Activated CD8-positive, alpha-beta T cell treated with anti-CD3 and anti-CD28 coated beads for 36 hours (primary cell): ENCODE data around the gene PRKCG. TPM values are rescaled to one million over a fixed set of nuclear protein-coding genes. Genes with fewer than 3 reads are reported as not detected.

Source experiments
- ATAC-seq: fragments of 200-7000 bp; cut with Tn5 transposase; one replicate; pipeline ENCODE4 v1.10.0; 2021; ENCODE audit warnings: mild to moderate bottlenecking, moderate library complexity
- CTCF ChIA-PET: fragments of 350-600 bp; sonication (Branson Sonifier 250); formaldehyde crosslinking; loops from one replicate; lab custom pipeline; 2021; ENCODE audit warnings: antibody characterized with exemption; lab: Charles Lee
- POLR2A ChIA-PET: fragments of 350-600 bp; sonication (Branson Sonifier 250); formaldehyde crosslinking; loops from one replicate; lab custom pipeline; 2021; ENCODE audit warnings: antibody characterized with exemption; lab: Charles Lee
- DNase-seq: peaks from one replicate; pipeline ENCODE4 v3.0.0-alpha.2; 2020
- H3K27ac Mint-ChIP-seq: one replicate; pipeline ENCODE4 v1.8.0; 2021; ENCODE audit warnings: mild to moderate bottlenecking, mixed read lengths
- H3K27me3 Mint-ChIP-seq: one replicate; pipeline ENCODE4 v1.8.0; 2021; ENCODE audit warnings: mixed read lengths
- H3K36me3 Mint-ChIP-seq: one replicate; pipeline ENCODE4 v1.8.0; 2021; ENCODE audit warnings: low read depth, mixed read lengths
- H3K4me1 Mint-ChIP-seq: one replicate; pipeline ENCODE4 v1.8.0; 2021; ENCODE audit warnings: low read depth, mixed read lengths
- H3K4me3 Mint-ChIP-seq: one replicate; pipeline ENCODE4 v1.8.0; 2021; ENCODE audit warnings: mild to moderate bottlenecking, moderate library complexity, mixed read lengths
- H3K9me3 Mint-ChIP-seq: one replicate; pipeline ENCODE4 v1.8.0; 2021; ENCODE audit warnings: mixed read lengths
- intact Hi-C: fragments of 100-400 bp; cut with micrococcal nuclease; formaldehyde crosslinking; loops from one replicate; pipeline ENCODE4 v1.10.0; 2022
- total RNA-seq, 2 experiments: library from RNA; stranded (reverse); gene quantifications; one replicate each; pipeline ENCODE4 v1.2.3, GENCODE V29; 2021
- TF ChIP-seq, protein P1 (sequence below): fragments of 200-600 bp; IDR thresholded peaks from one replicate; pipeline ENCODE4 v1.8.0; 2022; ENCODE audit warnings: antibody characterized with exemption, mild to moderate bottlenecking

PRKCG gene
- total RNA-seq, 2 experiments from 2014 or later = 0.11 TPM; not detected in 1

DNA sequence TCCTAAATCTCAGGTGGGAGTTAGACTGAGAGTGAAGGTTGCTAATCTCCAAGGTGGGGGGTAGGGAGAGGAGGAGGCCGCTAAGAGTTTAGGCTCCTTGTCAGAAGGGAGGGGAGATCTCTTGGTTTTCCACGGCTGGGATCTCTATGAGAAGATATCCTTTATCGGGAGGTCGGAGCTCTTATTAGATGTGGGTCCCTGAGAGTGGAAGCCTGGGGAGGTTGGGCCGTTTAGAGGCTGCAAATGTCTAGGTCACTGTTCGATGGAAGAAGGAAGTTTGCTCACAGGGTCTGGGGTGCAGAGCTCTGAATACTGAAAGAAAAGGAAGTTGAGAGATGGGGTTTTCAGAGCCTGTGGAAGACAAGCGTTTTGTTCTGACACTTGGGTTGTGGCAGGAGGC lies 10.5 kb upstream of the PRKCG start:
- Mint-ChIP-seq H3K4me3 (peak overlapping the region; percentile 34), H3K4me1 (peaks cover 49% of the 10 kb centered on the region), H3K9me3 (no peaks in the 10 kb centered on the region), H3K27ac (peak overlapping the region; percentile 73), H3K36me3 (peaks cover 37% of the 10 kb centered on the region), H3K27me3 (no peaks in the 10 kb centered on the region)
- ATAC-seq (no peak), DNase-seq (no peak)
- intact Hi-C loops = no loop called here
- CTCF ChIA-PET = interaction anchor here (1.0 to 1.3 kb wide), 2 partner anchors 36 to 158 kb away, joined by 3 read pairs; no protein-coding TSS in a partner anchor
- TF ChIP-seq, protein P1, sequence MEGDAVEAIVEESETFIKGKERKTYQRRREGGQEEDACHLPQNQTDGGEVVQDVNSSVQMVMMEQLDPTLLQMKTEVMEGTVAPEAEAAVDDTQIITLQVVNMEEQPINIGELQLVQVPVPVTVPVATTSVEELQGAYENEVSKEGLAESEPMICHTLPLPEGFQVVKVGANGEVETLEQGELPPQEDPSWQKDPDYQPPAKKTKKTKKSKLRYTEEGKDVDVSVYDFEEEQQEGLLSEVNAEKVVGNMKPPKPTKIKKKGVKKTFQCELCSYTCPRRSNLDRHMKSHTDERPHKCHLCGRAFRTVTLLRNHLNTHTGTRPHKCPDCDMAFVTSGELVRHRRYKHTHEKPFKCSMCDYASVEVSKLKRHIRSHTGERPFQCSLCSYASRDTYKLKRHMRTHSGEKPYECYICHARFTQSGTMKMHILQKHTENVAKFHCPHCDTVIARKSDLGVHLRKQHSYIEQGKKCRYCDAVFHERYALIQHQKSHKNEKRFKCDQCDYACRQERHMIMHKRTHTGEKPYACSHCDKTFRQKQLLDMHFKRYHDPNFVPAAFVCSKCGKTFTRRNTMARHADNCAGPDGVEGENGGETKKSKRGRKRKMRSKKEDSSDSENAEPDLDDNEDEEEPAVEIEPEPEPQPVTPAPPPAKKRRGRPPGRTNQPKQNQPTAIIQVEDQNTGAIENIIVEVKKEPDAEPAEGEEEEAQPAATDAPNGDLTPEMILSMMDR = no peak
- POLR2A ChIA-PET = interaction anchor here (0.9 to 1.9 kb wide), 3 partner anchors 8 to 18 kb away, joined by 3 to 7 read pairs (median 4); no protein-coding TSS in a partner anchor

GRCh38 chr19:53872762-53873161 lies 9.2 kb upstream of the PRKCG start:
- H3K4me3 Mint-ChIP-seq = no peak overlapping the region
- TF ChIP-seq, protein P1 = no peak
- intact Hi-C loops = no loop called here
- H3K27me3 Mint-ChIP-seq = no peaks in the 10 kb centered on the region
- no peak for ATAC-seq
- no peaks in the 10 kb centered on the region for H3K9me3 Mint-ChIP-seq
- DNase-seq = no peak
- H3K4me1 Mint-ChIP-seq = peaks cover 57% of the 10 kb centered on the region
- POLR2A ChIA-PET = interaction anchor here (1.0 kb wide), 1 partner anchor 287 kb away, joined by 3 read pairs; the partner anchor contains the start of gene LENG1
- H3K27ac Mint-ChIP-seq = peak overlapping the region; percentile 57
- peaks cover 42% of the 10 kb centered on the region for H3K36me3 Mint-ChIP-seq
- CTCF ChIA-PET = no interaction called here

DNA sequence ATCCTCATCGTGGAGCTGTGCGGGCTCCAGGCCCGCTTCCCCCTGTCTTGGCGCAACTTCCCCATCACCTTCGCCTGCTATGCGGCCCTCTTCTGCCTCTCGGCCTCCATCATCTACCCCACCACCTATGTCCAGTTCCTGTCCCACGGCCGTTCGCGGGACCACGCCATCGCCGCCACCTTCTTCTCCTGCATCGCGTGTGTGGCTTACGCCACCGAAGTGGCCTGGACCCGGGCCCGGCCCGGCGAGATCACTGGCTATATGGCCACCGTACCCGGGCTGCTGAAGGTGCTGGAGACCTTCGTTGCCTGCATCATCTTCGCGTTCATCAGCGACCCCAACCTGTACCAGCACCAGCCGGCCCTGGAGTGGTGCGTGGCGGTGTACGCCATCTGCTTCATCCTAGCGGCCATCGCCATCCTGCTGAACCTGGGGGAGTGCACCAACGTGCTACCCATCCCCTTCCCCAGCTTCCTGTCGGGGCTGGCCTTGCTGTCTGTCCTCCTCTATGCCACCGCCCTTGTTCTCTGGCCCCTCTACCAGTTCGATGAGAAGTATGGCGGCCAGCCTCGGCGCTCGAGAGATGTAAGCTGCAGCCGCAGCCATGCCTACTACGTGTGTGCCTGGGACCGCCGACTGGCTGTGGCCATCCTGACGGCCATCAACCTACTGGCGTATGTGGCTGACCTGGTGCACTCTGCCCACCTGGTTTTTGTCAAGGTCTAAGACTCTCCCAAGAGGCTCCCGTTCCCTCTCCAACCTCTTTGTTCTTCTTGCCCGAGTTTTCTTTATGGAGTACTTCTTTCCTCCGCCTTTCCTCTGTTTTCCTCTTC lies 8.0 kb upstream of the PRKCG start:
- H3K4me3 Mint-ChIP-seq = peak overlapping the region; percentile 44
- intact Hi-C loops = no loop called here
- ATAC-seq = no peak
- peaks cover 42% of the 10 kb centered on the region for H3K36me3 Mint-ChIP-seq
- peak overlapping the region; percentile 87 for H3K27ac Mint-ChIP-seq
- no peaks in the 10 kb centered on the region for H3K9me3 Mint-ChIP-seq
- CTCF ChIA-PET = no interaction called here
- TF ChIP-seq, protein P1 = no peak
- no peak for DNase-seq
- H3K27me3 Mint-ChIP-seq = no peaks in the 10 kb centered on the region
- peaks cover 64% of the 10 kb centered on the region for H3K4me1 Mint-ChIP-seq
- POLR2A ChIA-PET = no interaction called here

GRCh38 chr19:53874606-53874990 lies 7.4 kb upstream of the PRKCG start:
- TF ChIP-seq, protein P1 = no peak
- Mint-ChIP-seq H3K4me1 (peaks cover 66% of the 10 kb centered on the region), H3K36me3 (peaks cover 41% of the 10 kb centered on the region), H3K4me3 (peak overlapping the region; percentile 44), H3K27ac (peak overlapping the region; percentile 87), H3K9me3 (no peaks in the 10 kb centered on the region), H3K27me3 (no peaks in the 10 kb centered on the region)
- CTCF ChIA-PET = no interaction called here
- intact Hi-C loops = no loop called here
- DNase-seq (no peak), ATAC-seq (no peak)
- POLR2A ChIA-PET = no interaction called here
